Epithelial cell of proximal tubule (primary cell): ENCODE results near the gene RPL41. TPM values are rescaled to one million over a fixed set of nuclear protein-coding genes. Genes with fewer than 3 reads are reported as not detected.

Source experiments
- DNase-seq: peaks from one replicate; pipeline ENCODE4 v3.0.0-alpha.2; 2011; ENCODE audit warnings: low read depth
- H3K4me3 ChIP-seq: 2 replicates; pipeline ENCODE4 v1.5.1; 2011; ENCODE audit warnings: low read depth, mild to moderate bottlenecking, low read length
- total RNA-seq: library from RNA; depleted of rRNA; stranded (reverse); fragments of >200 nt; gene quantifications from 2 replicates; pipeline ENCODE4 v1.2.3, GENCODE V29; 2015
- TF ChIP-seq, protein P1 (sequence below): conservative IDR thresholded peaks from 2 replicates; pipeline ENCODE4 v1.5.1; 2012; ENCODE audit warnings: low read depth, mild to moderate bottlenecking, low read length

RPL41 gene
- total RNA-seq, 1 donor from 2014 or later = 5,792 TPM

DNA sequence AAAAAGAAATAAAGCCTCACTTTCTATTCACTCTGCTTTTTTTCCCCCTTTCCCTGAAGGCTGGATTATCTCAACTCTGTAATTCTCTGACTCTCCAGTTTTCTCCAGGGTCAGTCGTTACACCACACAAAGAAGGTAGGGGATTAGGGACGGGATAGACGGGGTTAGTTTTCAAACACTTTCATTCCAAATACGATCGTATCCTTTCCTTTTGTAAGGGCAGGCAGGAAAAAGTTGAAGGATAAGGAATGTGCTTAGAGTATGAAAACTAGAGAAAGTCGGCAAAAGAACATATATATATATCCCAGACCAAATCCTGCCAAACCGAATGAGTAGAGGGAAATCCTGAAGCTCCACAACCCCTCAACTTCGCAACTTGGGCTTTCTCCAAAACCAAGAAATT, 11.1 kb downstream of the RPL41 start:
- peak overlapping the region; percentile 57 for H3K4me3 ChIP-seq
- no peak for DNase-seq
- TF ChIP-seq, protein P1, sequence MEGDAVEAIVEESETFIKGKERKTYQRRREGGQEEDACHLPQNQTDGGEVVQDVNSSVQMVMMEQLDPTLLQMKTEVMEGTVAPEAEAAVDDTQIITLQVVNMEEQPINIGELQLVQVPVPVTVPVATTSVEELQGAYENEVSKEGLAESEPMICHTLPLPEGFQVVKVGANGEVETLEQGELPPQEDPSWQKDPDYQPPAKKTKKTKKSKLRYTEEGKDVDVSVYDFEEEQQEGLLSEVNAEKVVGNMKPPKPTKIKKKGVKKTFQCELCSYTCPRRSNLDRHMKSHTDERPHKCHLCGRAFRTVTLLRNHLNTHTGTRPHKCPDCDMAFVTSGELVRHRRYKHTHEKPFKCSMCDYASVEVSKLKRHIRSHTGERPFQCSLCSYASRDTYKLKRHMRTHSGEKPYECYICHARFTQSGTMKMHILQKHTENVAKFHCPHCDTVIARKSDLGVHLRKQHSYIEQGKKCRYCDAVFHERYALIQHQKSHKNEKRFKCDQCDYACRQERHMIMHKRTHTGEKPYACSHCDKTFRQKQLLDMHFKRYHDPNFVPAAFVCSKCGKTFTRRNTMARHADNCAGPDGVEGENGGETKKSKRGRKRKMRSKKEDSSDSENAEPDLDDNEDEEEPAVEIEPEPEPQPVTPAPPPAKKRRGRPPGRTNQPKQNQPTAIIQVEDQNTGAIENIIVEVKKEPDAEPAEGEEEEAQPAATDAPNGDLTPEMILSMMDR = no peak

- peak within 1 kb of the TSS; percentile 79 for H3K4me3 ChIP-seq
- DNase-seq = peak; percentile 96
- TF ChIP-seq, protein P1 = no peak
Observed at GRCh38 chr12:56127888-56128669, 11.6 kb downstream of the RPL41 start, which contains the start of gene ESYT1. Gene ESYT1, plus strand, starts transcription at chr12:56128267. Its CDS starts 53 bp downstream, at chr12:56128320.

DNA sequence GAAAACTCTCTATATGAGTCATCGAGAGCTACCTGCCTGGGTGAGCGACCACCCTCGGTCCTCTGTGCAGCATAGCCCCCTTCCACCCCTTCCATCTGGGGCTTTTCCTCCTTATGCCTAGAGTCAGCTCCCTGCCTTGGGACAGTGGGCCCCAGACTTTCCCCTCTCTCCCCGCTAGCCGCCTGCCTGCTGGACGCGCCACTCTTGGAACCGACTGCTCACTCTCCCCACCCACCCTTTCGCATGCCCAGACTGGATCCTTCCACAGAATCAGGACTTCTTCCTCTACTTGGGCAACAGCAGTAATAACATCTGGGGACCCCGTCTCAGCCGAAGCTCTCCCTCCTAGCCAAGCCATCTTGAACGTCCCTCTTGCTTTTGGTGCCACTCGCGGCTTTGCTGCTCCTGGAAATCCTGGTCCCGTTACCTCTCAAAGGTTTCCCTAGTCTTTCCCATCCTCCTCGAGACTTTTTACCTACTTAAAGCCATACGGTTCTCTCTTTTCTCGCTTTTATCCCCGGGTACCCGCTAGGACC, 12.3 kb downstream of the RPL41 start:
- no peak for DNase-seq
- TF ChIP-seq, protein P1 = no peak
- peak overlapping the region; percentile 79 for H3K4me3 ChIP-seq

DNA sequence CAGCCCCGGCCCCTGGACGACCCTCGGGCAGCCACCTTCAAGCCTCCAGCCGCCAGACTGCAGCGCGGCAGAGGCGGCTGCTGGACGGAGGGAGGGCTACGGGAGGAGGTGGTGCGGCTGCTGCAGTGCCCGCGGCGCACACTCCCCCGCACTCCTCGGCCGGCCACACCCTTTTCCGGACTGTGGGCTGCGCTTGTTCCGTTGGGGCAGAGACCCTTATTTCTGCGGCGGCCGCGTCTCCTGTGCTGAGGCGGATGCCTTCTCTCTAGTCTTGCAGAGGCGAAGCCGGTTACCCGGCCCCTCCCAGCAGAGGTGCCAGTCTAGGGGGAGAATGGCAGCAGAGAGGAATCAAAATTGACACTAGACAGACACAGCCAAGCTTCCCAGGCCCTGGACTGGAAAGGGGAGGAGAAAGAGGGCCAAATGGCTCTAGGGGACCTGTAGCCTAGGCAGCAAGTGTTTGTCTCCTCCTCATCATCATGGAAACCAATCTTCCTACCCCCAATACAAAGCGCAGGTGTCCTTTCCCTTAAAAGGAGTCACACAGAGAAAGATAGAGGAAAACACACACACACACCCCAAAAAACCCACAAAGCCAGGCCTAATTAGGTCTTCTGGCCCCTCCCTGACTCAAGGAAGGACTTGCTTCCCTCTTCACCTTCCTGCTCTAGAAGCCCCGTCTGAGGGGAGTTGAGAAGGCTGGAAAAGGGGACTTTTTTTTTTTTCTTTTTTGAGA, 12.9 kb downstream of the RPL41 start:
- H3K4me3 ChIP-seq = peak overlapping the region; percentile 79
- no peak for DNase-seq
- TF ChIP-seq, protein P1 = no peak

DNA sequence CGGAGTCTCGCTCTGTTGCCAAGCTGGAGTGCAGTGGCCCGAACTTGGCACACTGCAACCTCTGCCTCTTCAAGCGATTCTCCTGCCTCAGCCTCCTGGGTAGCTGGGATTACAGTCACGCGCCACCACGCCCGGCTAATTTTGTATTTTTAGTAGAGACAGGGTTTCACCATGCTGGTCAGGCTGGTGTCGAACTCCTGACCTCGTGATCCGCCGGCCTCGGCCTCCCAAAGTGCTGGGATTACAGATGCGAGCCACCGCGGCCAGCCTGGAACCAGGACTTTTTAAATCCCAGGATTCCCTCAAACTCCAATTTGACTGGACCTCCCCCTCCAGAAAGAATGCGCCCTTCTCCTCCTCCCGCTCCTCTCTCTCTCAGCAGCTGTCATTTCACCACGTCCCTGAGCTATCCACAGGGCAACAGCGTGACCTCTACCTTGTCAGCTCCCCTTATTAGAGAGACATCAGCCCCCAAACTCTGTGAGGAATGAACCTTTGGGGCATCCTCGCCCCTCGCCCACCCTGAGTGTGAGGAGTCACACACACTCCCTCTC, 13.6 kb downstream of the RPL41 start:
- no peak for DNase-seq
- peak overlapping the region; percentile 79 for H3K4me3 ChIP-seq
- TF ChIP-seq, protein P1 = no peak

DNA sequence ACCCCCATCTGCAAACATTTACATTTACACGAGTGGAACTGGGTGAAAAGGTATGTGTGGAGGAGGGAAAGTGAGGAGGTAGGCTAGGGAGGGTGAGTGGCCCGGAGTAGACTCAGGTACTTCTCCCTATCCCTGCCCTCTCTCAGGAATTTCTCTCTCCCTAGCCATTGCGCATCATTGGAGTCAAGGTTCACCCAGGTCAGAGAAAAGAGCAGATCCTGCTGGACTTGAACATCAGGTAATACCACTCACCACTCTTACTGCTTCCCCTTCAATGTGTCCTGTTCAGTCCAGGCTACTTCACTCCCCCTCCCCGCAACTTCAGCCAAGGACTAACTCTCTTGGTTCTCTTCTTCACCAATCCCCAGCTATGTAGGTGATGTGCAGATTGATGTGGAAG, 14.4 kb downstream of the RPL41 start:
- DNase-seq = no peak
- no peak overlapping the region for H3K4me3 ChIP-seq
- TF ChIP-seq, protein P1 = no peak
